ENCODE data around the gene IL1RAPL2. TPM values are rescaled to one million over a fixed set of nuclear protein-coding genes. Genes with fewer than 3 reads are reported as not detected.

IL1RAPL2 gene
- total and polyA plus RNA-seq, 8 donors: 0.13 to 1.1 (median 0.47) TPM; not detected in 2

DNA sequence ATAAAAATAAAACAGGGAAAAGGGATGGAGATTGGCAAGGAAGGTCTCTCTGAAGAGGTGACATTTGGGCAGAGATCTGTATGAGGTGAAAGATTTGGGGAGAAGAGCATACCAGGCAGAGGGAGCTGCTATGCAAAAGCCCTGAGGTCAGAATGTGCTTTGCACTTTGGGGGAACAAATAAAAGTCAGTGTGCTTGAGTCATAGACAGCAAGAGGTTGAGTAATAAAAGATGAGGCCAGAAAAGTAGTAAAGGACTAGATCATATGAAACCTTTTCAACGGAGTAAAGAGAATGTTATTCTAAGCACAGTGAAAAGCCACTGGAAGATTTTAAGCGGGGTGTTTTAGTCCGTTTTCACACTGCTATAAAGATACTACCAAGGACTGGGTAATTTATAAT lies 731.0 kb downstream of the IL1RAPL2 start:
- H3K27ac ChIP-seq: no peak overlapping the region
- peaks cover 0 to 4% of the 10 kb centered on the region in 2 donors for H3K27me3 ChIP-seq
- no peaks in the 10 kb centered on the region for H3K9me3 ChIP-seq
- H3K4me1 ChIP-seq: no peaks in the 10 kb centered on the region
- ATAC-seq (no peak), DNase-seq (no peak)
- no peaks in the 10 kb centered on the region for H3K36me3 ChIP-seq
- intact Hi-C loops (cut with DNase I): no loop called here
- TF ChIP-seq, protein P1, sequence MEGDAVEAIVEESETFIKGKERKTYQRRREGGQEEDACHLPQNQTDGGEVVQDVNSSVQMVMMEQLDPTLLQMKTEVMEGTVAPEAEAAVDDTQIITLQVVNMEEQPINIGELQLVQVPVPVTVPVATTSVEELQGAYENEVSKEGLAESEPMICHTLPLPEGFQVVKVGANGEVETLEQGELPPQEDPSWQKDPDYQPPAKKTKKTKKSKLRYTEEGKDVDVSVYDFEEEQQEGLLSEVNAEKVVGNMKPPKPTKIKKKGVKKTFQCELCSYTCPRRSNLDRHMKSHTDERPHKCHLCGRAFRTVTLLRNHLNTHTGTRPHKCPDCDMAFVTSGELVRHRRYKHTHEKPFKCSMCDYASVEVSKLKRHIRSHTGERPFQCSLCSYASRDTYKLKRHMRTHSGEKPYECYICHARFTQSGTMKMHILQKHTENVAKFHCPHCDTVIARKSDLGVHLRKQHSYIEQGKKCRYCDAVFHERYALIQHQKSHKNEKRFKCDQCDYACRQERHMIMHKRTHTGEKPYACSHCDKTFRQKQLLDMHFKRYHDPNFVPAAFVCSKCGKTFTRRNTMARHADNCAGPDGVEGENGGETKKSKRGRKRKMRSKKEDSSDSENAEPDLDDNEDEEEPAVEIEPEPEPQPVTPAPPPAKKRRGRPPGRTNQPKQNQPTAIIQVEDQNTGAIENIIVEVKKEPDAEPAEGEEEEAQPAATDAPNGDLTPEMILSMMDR (IDR thresholded peaks at IDR 0.05): no peak
- no peak overlapping the region for H3K4me3 ChIP-seq

DNA sequence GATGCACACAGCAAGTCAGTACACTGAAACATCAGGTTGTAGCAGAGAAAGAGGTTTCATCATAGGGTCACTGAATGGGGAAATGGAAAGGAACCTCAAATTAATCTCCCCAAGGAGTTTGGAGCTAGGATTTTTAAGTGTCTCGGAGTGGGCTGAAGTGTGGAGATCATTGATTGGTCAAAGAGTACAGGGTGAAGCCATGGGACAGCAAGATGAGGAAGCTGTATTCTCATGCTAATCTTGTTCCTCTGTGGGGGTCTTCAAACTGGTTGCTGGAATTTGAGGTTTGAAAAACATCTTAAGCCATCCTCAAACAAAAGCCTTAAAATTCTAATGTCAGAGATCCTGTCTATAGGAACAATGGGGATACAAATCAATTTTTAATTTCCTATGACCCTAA lies 733.3 kb downstream of the IL1RAPL2 start:
- H3K9me3 ChIP-seq: no peaks in the 10 kb centered on the region
- ATAC-seq (no peak), DNase-seq (no peak)
- H3K27me3 ChIP-seq: peaks cover 0 to 4% of the 10 kb centered on the region in 2 donors
- no peak overlapping the region for H3K4me3 ChIP-seq
- no peaks in the 10 kb centered on the region for H3K36me3 ChIP-seq
- H3K4me1 ChIP-seq: no peaks in the 10 kb centered on the region
- intact Hi-C loops (cut with DNase I): no loop called here
- no peak overlapping the region for H3K27ac ChIP-seq
- TF ChIP-seq, protein P1 (IDR thresholded peaks at IDR 0.05): no peak

DNA sequence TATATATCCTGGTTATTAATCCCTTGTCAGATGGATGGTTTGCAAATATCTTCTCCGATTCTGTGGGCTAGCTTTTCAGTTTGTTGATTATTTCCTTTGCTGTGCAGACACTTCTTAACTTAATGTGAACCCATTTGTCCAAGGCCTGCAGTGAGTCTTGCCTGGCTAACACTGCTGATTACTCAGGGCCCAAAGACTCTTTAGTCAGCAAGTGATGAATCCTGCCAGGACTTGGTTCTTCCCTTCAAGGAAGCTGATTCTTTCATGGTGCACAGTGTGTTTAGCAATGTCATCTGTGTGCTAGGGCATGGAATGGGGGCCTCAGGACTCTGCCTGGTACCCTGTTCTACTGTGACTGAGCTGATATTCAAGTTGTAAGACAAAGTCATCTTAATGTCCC lies 736.2 kb downstream of the IL1RAPL2 start:
- ATAC-seq (no peak), DNase-seq (no peak)
- no peak overlapping the region for H3K4me3 ChIP-seq
- no peaks in the 10 kb centered on the region for H3K9me3 ChIP-seq
- no peaks in the 10 kb centered on the region for H3K27me3 ChIP-seq
- TF ChIP-seq, protein P1 (IDR thresholded peaks at IDR 0.05): no peak
- no peak overlapping the region for H3K27ac ChIP-seq
- no peaks in the 10 kb centered on the region for H3K4me1 ChIP-seq
- intact Hi-C loops (cut with DNase I): no loop called here
- no peaks in the 10 kb centered on the region for H3K36me3 ChIP-seq

DNA sequence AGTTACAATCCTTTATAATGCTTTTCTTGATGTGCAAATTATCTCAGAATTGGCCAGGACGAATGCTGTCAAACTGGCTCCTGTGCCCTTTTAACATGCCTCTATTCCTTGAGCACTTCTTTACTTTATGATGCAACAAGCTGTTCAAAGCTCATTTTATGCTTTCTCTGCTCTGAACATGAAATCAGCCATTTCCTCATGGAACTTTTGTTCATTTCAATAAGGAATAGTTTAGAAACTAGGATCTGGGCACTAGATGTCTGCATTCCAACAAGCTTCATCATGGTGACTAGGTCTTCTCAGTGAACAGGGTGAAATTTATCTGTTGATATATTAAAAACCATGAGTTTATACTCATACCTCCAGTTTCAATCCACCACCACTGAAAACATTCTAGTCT lies 741.8 kb downstream of the IL1RAPL2 start:
- H3K27me3 ChIP-seq: peaks cover 0 to 4% of the 10 kb centered on the region in 2 donors
- H3K27ac ChIP-seq: no peak overlapping the region
- DNase-seq: no peak
- H3K9me3 ChIP-seq: no peaks in the 10 kb centered on the region
- no peak overlapping the region for H3K4me3 ChIP-seq
- ATAC-seq: no peak
- intact Hi-C loops (cut with DNase I): no loop called here
- TF ChIP-seq, protein P1 (IDR thresholded peaks at IDR 0.05): no peak
- no peaks in the 10 kb centered on the region for H3K4me1 ChIP-seq
- H3K36me3 ChIP-seq: no peaks in the 10 kb centered on the region

DNA sequence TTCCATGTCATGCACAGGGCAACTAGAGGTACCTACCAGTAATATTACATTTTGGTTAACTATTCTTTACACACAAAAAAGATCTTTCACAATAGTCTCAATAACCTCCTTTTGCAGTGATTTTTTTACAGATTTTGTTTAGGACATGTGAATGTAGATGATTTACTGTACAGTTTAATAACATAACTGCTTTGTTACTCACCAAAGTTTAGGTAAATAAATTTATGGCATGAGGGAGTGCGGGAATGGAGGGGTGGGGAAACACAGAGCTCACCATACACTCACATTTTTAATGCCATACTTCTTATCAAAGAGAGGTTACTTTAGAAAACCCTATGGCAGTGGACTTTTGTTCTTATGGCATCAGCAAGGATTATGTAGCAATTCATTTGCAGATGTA lies 747.6 kb downstream of the IL1RAPL2 start:
- Histone ChIP-seq H3K4me3 (no peak overlapping the region), H3K4me1 (no peaks in the 10 kb centered on the region), H3K27me3 (peaks cover 0 to 4% of the 10 kb centered on the region in 2 donors), H3K9me3 (no peaks in the 10 kb centered on the region), H3K27ac (no peak overlapping the region), H3K36me3 (no peaks in the 10 kb centered on the region)
- no peak for ATAC-seq
- intact Hi-C loops (cut with DNase I): no loop called here
- DNase-seq: no peak
- TF ChIP-seq, protein P1 (IDR thresholded peaks at IDR 0.05): no peak
